RWPE2 (cell line): ENCODE results near the gene TFAP2A.

Experiments used
- ATAC-seq: fragments of 200-7000 bp; cut with Tn5 transposase; 3 replicates; pipeline ENCODE4 v1.9.1; 2021; ENCODE audit warnings: low read depth
- DNase-seq: peaks from one replicate; pipeline ENCODE4 v3.0.0-alpha.2; 2020; ENCODE audit warnings: low spot score
- H3K27ac ChIP-seq: fragments of 450-650 bp; 2 replicates; pipeline ENCODE4 v1.5.1; 2017; ENCODE audit warnings: mild to moderate bottlenecking; ENCODE audit not compliant: poor library complexity, severe bottlenecking
- H3K27me3 ChIP-seq: fragments of 250-450 bp; sonication (Bioruptor Pico); 2 replicates; pipeline ENCODE4 v1.5.1; 2021; ENCODE audit warnings: mild to moderate bottlenecking, moderate library complexity; ENCODE audit not compliant: insufficient read depth, poor library complexity, severe bottlenecking
- H3K36me3 ChIP-seq: fragments of 250-450 bp; sonication (Bioruptor Pico); 2 replicates; pipeline ENCODE4 v1.5.1; 2020; ENCODE audit warnings: low read depth, mild to moderate bottlenecking, moderate library complexity
- H3K4me1 ChIP-seq: fragments of 250-450 bp; sonication (Bioruptor Pico); 2 replicates; pipeline ENCODE4 v1.5.1; 2021; ENCODE audit warnings: mild to moderate bottlenecking, moderate library complexity; ENCODE audit not compliant: insufficient read depth, poor library complexity, severe bottlenecking
- H3K4me3 ChIP-seq: fragments of 250-450 bp; sonication (Bioruptor Pico); 2 replicates; pipeline ENCODE4 v1.5.1; 2021; ENCODE audit warnings: mild to moderate bottlenecking, moderate library complexity; ENCODE audit not compliant: severe bottlenecking
- H3K9me3 ChIP-seq: fragments of 250-450 bp; sonication (Bioruptor Pico); 2 replicates; pipeline ENCODE4 v1.5.1; 2021; ENCODE audit warnings: mild to moderate bottlenecking, moderate library complexity; ENCODE audit not compliant: severe bottlenecking
- CTCF ChIP-seq: fragments of 450-650 bp; IDR thresholded peaks from one replicate; pipeline ENCODE4 v1.5.1; 2017; ENCODE audit warnings: mild to moderate bottlenecking, moderate library complexity; ENCODE audit not compliant: poor library complexity, severe bottlenecking

The TFAP2A gene

GRCh38 chr6:10411131-10411970 lies 3.5 kb downstream of the TFAP2A start:
- Histone ChIP-seq H3K27ac (peak overlapping the region; percentile 91), H3K4me3 (peak overlapping the region; percentile 58), H3K27me3 (no peaks in the 10 kb centered on the region), H3K36me3 (peaks cover 67% of the 10 kb centered on the region), H3K4me1 (peaks cover 16% of the 10 kb centered on the region), H3K9me3 (no peaks in the 10 kb centered on the region)
- ATAC-seq (no peak), DNase-seq (no peak)
- TF ChIP-seq CTCF, result no peak

GRCh38 chr6:10410207-10411050 lies 4.4 kb downstream of the TFAP2A start:
- ATAC-seq (no peak), DNase-seq (no peak)
- TF ChIP-seq CTCF, result no peak
- Histone ChIP-seq H3K4me3 (peak overlapping the region; percentile 58), H3K9me3 (no peaks in the 10 kb centered on the region), H3K27ac (peak overlapping the region; percentile 91), H3K27me3 (no peaks in the 10 kb centered on the region), H3K4me1 (peaks cover 21% of the 10 kb centered on the region), H3K36me3 (peaks cover 77% of the 10 kb centered on the region)

- ATAC-seq (no peak), DNase-seq (peak; percentile 42)
- Histone ChIP-seq H3K36me3 (peaks cover 83% of the 10 kb centered on the region), H3K27me3 (no peaks in the 10 kb centered on the region), H3K27ac (peak overlapping the region; percentile 91), H3K4me3 (peak overlapping the region; percentile 58), H3K4me1 (peaks cover 21% of the 10 kb centered on the region), H3K9me3 (no peaks in the 10 kb centered on the region)
- no peak for TF ChIP-seq CTCF
Measured at GRCh38 chr6:10409731-10410206, 5.1 kb downstream of the TFAP2A start.

GRCh38 chr6:10409233-10409721 lies 5.6 kb downstream of the TFAP2A start:
- Histone ChIP-seq H3K27ac (peak overlapping the region; percentile 91), H3K4me3 (peak overlapping the region; percentile 58), H3K4me1 (peaks cover 21% of the 10 kb centered on the region), H3K9me3 (no peaks in the 10 kb centered on the region), H3K36me3 (peaks cover 82% of the 10 kb centered on the region), H3K27me3 (no peaks in the 10 kb centered on the region)
- DNase-seq, result no peak
- TF ChIP-seq CTCF, result no peak
- no peak for ATAC-seq
